Stromal cell of bone marrow (primary cell): Measurements from ENCODE around the gene DUT.

Experiments used
- DNase-seq: peaks from one replicate; pipeline ENCODE4 v3.0.0-alpha.2; 2012; ENCODE audit warnings: low read depth

The DUT gene

GRCh38 chr15:48330105-48330785 is 984 bp upstream of the DUT start:
- DNase-seq = no peak

- peak; percentile 40 for DNase-seq
Observed at GRCh38 chr15:48331796-48332641, 790 bp downstream of the DUT start.

- no peak for DNase-seq
Observed at GRCh38 chr15:48332642-48333034, 1.4 kb downstream of the DUT start.

- no peak for DNase-seq
Observed at GRCh38 chr15:48333540-48333939, 2.3 kb downstream of the DUT start.

GRCh38 chr15:48334260-48334659 is 3.0 kb downstream of the DUT start:
- no peak for DNase-seq

GRCh38 chr15:48336940-48337339 is 5.7 kb downstream of the DUT start:
- DNase-seq = no peak

DNA sequence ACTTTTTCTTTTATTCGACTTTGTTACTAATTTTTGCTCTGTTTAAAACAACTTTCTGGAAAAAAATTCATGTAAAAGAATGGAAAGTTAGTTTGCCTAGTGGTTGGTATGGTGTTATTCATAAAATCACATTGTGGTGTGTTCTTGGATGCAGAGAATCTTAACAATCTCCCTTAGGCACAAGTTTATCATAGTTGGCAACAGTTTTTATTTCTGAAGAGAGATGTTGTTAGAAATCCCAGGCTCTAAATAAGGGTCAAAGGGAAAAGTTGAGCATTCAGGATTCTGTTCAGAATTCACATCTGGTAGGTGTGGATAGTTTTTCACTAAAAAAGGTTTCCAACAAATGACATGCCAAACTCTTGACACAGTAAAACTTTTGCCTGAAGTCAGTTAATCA is 6.4 kb downstream of the DUT start:
- DNase-seq = no peak

DNA sequence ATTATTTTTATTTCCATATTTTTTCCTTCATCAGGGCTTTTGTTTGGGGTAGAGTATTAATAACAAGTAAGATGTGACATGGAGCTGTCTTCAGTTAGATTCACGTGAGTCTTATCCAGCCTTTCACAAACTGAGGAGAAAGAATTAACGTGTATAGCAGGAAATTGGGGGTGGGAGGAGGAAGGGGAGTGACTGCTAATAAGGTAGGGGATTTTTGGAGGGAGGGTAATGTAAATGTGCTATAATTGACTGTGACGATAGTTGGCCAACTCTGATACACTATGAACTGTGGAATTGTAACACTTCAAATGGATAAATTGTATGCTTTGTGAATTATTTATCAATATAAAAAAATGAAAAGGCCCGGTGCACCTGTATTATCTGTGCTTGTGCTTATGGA is 8.9 kb downstream of the DUT start:
- no peak for DNase-seq

DNA sequence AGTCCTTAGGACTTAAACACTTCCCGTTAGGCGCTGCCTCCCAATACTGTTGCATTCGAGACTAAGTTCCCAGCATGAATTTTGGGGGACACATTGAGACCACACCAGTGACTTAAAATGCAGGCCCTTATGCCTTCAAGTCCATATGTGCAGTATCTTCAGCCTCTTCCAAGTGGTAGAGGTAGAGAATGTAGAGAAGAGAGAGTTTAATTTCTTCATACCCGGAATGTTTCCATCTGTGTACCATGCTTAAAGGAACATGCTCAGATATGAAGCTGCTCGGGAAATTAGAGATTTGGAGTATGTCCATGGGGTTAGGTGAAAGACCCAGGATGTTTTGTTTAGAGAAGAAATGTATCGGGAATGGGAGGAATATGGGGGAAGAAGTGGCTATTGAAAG is 12.6 kb downstream of the DUT start:
- no peak for DNase-seq

GRCh38 chr15:48345516-48345915 is 14.3 kb downstream of the DUT start:
- no peak for DNase-seq

DNA sequence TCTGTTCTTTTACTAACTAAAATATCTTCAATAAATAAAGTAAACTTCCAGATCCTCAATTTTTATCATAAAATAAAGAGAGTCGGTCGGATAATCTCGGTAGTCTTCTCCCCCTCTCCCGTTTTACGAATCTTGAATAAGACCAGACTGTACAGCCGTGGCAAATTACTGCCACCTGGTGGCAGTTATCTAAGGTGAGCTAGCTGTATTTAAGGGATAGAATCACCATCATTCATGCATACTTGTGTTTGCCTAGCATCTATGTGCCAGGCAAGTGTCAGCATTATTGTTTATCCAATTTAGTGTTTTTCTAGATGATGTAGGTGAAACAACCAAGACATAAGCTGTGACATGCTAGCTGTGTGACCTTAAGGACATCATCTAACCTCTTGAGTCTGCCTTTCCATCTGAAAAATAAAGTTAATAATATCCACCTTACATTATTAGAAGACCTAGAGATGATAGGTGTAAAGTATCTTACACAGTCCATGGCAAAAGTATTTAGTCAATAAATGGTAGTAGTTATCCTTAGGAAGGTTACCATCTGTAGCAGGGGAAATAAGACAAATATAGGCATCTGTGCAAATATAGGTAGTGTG is 21.3 kb downstream of the DUT start:
- DNase-seq = no peak

- DNase-seq = no peak
Observed at GRCh38 chr15:48354694-48355303, 23.6 kb downstream of the DUT start.

GRCh38 chr15:48355377-48355776 is 24.1 kb downstream of the DUT start:
- peak; percentile 54 for DNase-seq

- DNase-seq = no peak
Observed at GRCh38 chr15:48358229-48359152, 27.3 kb downstream of the DUT start.

DNA sequence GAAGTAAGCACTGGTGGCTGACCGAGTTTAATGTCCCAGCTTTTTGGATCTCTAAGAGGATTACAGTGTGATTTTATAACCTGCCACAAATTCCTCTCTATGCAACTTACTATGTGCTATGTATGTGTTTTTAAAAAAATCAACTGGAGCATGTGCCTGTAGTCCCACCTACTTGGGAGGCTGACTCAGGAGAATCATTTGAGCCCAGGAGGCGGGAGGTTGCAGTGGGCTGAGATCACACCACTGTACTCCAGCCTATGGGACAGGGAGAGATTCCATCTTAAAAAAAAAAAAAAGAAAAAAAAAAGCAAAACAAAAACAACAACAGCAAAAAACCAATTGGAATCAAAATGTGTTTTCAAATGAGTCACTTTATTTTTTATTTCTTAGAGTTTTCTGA is 29.6 kb downstream of the DUT start:
- peak; percentile 64 for DNase-seq

- DNase-seq = no peak
Observed at GRCh38 chr15:48361685-48362084, 30.5 kb downstream of the DUT start.

GRCh38 chr15:48363474-48363873 is 32.2 kb downstream of the DUT start:
- no peak for DNase-seq

GRCh38 chr15:48365575-48365974 is 34.3 kb downstream of the DUT start:
- no peak for DNase-seq

- no peak for DNase-seq
Observed at GRCh38 chr15:48366584-48367312, 35.5 kb downstream of the DUT start.

GRCh38 chr15:48367483-48367882 is 36.3 kb downstream of the DUT start:
- DNase-seq = no peak

GRCh38 chr15:48370460-48370859 is 39.2 kb downstream of the DUT start:
- DNase-seq = peak; percentile 97
